ENCODE results near the gene C9orf85. TPM values are rescaled to one million over a fixed set of nuclear protein-coding genes. Genes with fewer than 3 reads are reported as not detected.

The C9orf85 gene, protein sequence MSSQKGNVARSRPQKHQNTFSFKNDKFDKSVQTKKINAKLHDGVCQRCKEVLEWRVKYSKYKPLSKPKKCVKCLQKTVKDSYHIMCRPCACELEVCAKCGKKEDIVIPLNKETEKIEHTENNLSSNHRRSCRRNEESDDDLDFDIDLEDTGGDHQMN
- 9.4 TPM for total RNA-seq
- long read RNA-seq: 0 reads

DNA sequence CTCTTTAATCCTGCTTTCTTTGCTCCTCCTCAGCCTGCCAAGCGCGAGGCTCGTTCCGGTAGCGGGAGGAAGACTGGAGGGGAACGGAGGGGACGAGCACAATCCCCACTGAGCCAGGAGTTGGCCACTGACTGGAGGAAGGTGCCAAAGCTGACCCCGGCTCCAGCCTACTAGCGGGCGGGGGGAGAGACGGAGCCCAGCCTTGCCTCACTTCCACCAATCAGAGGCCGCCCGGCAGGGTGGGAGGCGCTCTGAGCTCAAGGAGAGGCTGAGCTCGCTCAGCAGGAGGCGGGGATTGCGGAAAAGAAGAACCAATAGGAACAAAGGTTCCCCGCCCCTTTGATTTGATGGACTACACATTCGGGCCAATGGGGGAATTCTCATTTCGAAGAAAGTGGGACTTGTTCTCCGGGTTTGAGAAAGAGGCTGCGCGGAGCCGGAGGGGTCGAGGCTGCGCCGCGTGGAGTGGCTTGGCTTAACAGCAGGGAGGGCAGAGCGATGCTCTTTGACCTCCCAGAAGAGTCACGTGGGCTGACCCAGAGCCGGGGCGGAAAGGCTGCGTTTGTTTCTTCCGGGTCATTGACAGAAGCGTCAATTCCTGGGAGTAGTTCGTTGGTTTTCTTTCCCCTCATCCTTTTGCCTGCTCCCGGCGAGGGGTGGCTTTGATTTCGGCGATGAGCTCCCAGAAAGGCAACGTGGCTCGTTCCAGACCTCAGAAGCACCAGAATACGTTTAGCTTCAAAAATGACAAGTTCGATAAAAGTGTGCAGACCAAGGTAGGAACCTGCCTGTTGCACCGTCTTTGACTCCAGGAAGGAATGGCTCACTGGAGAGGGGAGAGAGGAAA lies at the start of gene C9orf85, which contains the start of gene ABHD17B:
Gene C9orf85, plus strand, starts transcription at position 579 of the 847 bp plus-strand sequence. Its CDS starts 96 bp downstream, at position 675.
Gene ABHD17B, minus strand, starts transcription at position 133 of the 847 bp plus-strand sequence. CDS start 36,113 bp downstream, outside the sequence.
- ATAC-seq (peak; percentile 99), DNase-seq (ENCODE audit: missing footprints) (peak; percentile 100)
- intact Hi-C loops (cut with DNase I): loop anchor here (1.0 to 10.0 kb wide), 4 partner anchors 71 to 1534 kb away; no protein-coding TSS in a partner anchor

DNA sequence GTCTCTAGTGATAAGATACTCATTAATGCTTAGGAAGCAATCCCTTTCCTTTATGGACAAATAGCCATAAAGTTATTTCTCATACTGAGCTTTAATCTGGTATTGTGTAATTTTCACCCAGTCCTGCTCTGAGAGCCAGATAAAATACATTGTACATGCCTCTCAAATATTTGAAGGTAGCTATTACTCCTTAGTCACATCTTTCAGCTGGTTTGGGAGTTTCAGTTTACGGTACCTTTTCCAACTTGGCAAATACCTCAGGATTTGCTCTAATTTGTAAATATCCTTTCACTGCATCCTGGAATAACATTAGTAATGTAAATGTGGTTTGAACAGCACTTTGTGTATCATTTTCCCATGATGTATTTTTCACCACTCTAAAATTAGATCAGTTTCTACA lies 47.8 kb upstream of the C9orf85 start:
- no peak for DNase-seq (ENCODE audit: missing footprints)
- intact Hi-C loops (cut with DNase I): no loop called here
- ATAC-seq: no peak

DNA sequence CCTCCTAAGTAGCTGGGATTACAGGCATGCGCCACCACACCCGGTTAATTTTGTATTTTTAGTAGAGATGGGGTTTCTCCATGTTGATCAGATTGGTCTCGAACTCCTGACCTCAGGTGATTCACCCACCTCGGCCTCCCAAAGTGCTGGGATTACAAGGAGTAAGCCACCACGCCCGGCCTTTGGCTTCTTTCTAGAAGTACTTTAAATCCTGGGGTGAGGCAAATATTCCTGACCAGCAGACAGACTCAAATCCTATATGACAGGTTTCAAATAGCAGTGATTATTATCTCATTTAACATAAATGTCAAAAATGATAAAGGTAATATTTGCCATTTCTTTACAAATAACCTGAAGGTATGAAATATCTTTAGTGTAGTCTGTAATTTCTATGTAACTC lies 36.1 kb upstream of the C9orf85 start:
- DNase-seq (ENCODE audit: missing footprints) (no peak), ATAC-seq (no peak)
- intact Hi-C loops (cut with DNase I): no loop called here

DNA sequence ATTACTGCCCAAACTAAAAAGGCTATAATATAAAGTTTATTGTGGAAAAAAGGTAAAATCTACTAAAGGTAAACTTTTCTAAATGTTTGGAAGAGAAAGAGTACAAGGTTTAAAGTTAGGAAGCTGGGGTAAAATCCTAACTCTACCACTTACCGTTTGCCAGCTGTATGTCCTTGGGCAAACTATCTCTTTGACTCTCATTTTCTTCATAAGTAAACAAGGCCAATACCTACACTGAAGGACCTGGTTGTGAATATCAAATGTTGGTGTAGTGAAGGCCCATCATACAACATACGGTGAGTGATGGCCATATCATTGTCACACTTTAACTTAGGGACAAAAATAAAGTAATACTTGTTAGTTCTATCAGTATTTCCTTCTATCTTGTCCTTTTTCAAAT lies 35.3 kb upstream of the C9orf85 start:
- DNase-seq (ENCODE audit: missing footprints): no peak
- intact Hi-C loops (cut with DNase I): no loop called here
- no peak for ATAC-seq

DNA sequence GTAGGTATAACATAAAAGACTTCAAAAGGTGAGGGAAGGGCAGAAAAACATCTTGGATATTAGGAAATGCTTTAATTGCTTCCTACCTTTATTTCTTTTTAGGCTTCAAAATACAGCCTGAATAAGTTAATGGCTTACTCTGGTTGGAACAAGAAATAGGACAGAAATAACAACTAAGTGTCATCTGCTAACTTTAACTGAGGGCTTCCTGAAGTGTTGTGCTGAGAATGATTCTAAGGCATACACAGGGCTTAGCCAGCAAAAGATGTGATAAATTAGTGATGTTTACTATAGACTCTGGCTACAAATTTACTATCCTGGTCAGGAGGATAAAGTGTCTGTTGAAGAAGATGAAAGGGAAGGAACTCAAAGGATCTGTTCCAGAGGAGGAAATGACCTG lies 34.6 kb upstream of the C9orf85 start:
- intact Hi-C loops (cut with DNase I): no loop called here
- ATAC-seq (no peak), DNase-seq (ENCODE audit: missing footprints) (no peak)

DNA sequence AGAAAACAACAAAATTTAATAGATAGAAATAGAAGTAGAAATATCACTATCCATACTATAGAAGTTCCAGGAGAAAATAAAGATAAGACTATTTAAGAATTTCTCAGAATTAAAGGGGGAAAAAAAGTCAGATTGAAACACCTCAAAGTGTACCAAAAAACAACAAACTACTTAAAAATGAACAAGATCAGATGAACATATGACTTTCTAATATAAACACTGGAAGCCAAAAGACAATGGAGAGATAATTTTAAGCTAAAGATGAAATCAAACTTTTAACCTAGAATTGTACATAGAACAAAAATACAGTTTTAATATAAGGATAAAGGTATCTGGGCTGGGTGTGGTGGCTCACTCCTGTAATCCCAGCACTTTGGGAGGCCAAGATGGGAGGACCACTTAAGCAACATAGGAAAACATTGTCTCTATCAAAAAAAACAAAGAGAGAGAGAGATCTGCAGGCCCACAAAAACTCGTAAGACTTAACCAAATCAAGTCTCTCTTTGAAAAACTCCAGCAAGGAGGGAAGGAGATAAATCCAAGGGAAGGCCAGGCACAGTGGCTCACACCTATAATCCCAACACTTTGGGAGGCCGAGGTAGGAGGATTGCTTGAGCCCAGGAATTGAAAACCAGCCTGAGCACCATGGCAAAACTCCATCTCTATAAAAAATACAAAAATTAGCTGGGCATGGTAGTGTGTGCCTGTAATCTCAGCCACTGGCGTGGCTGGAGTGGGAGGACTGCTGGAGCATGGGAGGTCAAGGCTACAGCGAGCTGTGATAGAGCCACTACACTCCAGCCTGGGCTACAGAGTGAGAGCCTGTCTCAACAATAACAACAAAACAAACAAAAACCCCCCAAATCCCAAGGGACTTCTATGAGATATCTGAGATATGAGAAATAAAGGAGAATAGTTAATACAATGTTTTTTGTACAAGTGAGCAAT lies 32.8 kb upstream of the C9orf85 start:
- intact Hi-C loops (cut with DNase I): no loop called here
- DNase-seq (ENCODE audit: missing footprints) (no peak), ATAC-seq (no peak)

DNA sequence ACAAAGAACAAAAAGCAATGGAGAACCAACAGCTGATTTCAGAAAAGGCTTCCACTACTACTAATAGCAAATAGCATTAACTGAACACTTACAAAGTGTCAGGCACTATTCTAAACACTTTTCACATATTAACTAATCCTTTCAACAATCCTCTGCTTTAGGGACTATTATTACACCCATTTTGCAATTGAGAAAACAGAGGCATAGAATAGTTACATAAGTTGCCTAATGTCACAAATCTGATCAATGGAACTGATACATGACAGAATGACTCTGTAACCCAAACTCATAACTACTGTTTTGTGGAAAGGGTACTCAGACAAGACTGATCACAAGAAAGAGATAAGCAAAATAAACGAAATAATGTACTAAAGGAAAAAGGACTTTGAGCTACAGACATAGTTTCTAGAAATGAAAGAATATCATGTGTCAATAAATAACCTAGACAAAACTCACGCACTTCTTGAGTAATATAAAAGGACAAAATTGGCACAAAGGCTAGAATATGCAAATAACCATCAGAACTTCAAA lies 31.7 kb upstream of the C9orf85 start:
- no peak for ATAC-seq
- DNase-seq (ENCODE audit: missing footprints): no peak
- intact Hi-C loops (cut with DNase I): no loop called here

DNA sequence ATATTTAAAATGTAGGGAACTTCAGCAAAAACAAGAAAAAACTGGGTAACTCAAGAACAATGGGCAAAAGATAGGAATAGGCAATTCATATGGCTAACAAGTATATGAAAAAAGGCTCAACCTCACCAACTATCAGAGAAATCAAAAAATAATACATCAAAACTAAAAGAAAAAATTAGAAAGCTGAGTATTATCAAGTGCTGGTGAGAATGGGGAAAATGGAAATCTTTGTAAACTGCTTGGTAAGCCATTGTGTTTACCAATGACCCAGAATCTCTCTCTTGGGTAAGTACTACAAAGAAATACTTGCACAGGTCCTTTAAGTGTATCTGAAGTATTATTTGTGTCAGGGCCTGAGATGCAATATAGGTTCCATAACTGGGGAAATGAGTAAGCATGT lies 27.4 kb upstream of the C9orf85 start:
- DNase-seq (ENCODE audit: missing footprints) (no peak), ATAC-seq (no peak)
- intact Hi-C loops (cut with DNase I): no loop called here

DNA sequence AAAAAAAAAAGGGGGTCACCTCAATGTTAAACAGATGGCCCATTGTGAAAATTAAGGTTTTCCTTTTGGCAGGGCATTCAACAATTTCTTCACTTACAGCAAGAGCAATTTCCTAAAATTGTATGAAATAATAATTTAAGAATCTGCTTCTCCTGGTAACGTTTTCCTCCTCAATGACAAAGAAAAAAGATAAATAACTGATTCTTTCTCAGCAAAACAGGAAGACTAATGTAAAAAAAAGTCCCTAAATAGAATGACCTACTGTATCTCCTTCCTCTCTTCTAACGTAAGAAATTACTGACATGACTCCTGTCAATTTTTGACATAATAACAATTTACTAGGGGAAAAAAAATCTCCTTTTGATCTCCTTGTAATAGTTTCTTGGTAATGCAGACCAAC lies 26.0 kb upstream of the C9orf85 start:
- no peak for ATAC-seq
- no peak for DNase-seq (ENCODE audit: missing footprints)
- intact Hi-C loops (cut with DNase I): no loop called here

DNA sequence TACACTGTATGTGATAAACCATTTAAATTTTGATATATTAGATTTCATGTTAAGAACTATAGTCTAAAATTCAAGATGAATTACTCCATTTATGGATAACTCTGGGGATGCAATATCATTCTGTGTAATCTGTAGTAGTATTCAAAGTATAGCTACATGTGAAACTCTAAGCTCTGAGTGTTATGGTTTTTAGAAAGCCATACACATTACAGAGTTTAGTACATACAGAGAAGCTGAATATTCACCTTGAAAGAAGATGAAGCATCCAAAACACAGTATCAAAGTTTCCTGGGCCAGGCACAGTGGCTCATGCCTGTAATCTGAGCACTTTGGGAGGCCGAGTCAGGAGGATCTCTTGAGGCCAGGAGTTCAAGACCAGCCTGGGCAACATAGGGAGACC lies 25.4 kb upstream of the C9orf85 start:
- DNase-seq (ENCODE audit: missing footprints): no peak
- ATAC-seq: no peak
- intact Hi-C loops (cut with DNase I): no loop called here

DNA sequence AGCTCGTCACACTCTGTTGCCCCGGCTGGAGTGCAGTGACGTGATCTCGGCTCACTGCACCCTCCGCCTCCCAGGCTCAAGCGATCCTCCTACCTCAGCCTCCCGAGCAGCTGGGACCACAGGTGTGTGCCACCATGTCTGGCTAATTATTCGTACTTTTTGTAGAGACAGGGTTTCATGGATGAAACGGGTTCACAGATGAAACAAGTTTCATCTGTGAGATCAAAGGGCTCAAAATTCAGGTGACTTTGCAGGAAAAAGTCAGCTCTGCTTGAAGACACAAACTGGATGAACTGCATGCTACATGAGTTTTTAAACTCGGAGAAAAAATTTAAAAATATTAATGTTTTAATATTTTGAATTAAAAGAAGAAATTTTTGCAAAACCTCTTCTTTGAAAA lies 24.9 kb upstream of the C9orf85 start:
- intact Hi-C loops (cut with DNase I): no loop called here
- ATAC-seq: no peak
- no peak for DNase-seq (ENCODE audit: missing footprints)

DNA sequence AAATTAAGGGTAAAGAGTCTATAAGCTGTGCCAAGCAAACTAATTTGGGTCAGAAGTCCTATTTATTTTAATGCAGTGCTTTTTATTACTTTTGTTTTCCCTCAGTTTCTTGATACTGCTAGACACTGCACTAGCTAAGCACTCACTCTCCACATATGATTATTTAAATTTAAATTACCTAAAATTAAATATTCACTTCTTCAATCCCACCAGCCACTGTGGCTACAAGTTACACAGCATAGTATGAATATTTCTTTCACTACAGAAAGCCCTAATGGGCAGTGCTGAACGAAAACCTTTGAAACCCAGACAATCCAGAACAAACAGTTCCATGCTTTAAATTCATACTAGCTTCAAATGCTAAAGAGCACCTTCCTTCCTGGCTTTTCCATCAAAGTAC lies 24.1 kb upstream of the C9orf85 start:
- no peak for DNase-seq (ENCODE audit: missing footprints)
- intact Hi-C loops (cut with DNase I): no loop called here
- ATAC-seq: no peak

DNA sequence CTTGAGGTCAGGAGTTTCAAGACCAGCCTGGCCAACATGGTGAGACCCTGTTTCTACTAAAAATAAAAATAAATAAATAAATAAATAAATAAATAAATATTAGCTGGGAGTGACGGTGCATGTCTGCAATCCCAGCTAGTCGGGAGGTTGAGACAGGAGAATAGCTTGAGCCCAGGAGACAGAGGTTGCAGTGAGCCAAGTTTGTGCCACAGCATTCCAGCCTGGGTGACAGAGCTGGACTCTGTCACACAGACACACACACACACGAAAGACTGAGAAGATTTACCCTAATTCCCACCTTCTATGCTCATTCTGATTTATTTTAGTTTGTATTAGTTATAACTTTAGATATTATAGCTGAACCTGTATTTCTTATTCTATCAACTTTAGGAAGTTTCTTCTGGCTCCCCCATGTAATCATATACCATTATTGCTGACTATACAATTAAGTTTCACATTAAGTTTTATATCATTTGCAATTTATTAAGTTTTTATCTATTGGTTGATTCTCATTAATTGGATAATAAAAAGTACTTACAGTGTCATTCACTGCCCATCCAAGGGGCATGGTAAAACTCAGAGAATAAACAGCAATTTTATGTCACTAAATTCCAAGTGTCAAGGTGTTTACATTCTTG lies 21.3 kb upstream of the C9orf85 start:
- intact Hi-C loops (cut with DNase I): no loop called here

DNA sequence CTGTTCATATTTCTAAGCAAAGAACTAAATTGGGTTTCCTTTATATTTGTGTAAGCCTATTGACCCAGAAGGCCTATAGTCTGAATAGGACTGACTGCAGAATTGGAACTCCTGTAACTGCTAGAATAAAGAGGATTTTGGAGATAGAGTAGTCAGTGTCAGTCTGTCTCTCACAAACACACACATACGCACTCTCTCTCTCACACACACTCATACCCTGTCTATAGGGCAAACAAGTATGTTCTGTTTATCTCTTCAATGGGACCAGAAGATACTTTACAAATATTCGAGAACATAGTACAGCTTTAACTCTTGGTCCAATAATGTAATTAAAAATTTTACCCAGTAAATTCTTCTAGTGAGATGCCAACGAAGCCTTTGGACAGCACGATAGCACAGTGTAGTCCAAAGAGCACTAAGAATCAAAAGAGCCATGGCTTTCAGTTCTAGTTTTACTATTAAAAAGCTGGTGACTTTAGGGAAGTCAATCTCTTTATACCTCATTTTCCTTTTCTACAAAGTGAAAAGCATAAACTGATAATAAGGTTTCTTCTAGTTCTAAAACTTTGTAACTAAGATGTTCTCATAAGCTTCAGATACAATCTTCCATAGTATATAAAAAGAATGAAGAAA lies 19.8 kb upstream of the C9orf85 start:
- DNase-seq (ENCODE audit: missing footprints): no peak

More for the DNA sequence above, 21.3 kb upstream of the C9orf85 start:
- no peak for ATAC-seq
- DNase-seq (ENCODE audit: missing footprints): no peak

DNA sequence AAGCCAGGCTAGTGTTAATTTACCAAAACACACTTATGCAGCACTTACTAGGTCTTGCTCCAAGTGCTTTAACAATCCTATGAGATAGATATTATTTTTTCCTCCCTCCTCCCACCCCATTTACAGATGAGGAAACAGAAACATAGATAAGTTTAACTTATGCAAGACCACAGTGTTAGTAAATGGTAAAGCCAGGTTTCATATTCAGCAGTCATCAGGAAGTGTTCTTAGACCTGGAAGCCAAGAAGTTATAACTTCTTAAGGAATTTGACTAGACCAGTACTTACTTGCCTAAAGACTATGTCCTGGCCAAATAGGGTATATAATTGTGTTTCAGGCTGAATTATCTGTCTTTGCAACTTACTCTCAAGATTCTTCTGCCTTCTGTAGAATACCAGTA lies 16.3 kb upstream of the C9orf85 start:
- intact Hi-C loops (cut with DNase I): no loop called here
- ATAC-seq: no peak
- no peak for DNase-seq (ENCODE audit: missing footprints)

More for the DNA sequence above, 19.8 kb upstream of the C9orf85 start:
- no peak for ATAC-seq
- intact Hi-C loops (cut with DNase I): no loop called here

DNA sequence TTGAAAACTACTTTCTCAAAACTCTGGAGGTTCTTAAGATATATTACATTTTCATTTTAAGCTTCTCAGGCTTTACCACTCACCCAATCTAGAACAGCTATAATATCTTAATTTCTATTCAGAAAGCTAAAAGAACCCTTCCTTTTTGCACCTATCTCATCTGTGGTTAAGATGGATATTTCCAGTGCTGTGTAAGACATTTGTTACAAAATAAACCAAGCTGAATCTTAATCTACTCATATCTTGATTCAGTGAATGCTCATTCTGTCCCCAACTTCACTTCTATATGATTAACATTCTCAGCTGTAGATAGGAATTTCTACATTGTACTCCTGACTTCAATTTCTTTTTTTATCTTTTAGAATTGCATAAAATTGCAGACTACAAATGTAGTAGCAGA lies 15.5 kb upstream of the C9orf85 start:
- DNase-seq (ENCODE audit: missing footprints) (no peak), ATAC-seq (no peak)
- intact Hi-C loops (cut with DNase I): no loop called here

DNA sequence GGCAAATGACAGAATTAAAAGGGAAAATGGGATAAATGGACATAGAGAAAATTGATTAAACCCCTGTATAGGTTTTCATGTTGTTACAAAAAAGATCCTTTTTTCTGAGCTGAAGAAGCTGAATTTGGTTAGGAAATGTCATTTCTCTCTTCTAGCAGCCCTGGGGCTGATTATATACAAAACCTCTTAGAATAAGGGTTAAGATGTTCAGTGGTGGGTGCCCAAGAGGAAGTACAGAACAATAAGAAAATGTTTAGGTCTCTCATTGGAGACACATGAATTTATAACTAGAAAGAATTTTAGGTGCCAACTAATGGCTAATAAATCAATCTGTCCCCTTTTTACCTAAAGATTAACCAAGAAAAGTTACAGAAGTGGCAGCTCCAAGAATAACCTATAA lies 14.7 kb upstream of the C9orf85 start:
- no peak for ATAC-seq

DNA sequence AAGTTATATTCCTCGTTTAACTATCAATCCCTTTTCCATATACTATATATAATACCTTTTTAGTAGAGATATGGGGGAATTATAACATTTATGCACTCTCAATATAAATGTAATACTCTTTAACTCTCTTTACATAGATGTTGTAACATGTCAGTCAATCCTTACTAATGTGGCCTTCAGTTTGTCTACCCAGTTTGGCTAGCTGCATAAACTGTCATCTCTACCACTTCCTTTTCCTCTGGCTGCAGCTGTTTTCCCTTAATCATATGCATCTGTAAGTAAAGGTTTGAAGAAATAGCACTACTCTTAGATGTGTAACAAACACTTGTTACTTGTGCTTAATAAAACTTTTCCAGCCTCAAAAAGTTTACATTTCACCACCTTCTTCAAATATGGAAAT lies 13.9 kb upstream of the C9orf85 start:
- DNase-seq (ENCODE audit: missing footprints): no peak

More for the DNA sequence above, 14.7 kb upstream of the C9orf85 start:
- DNase-seq (ENCODE audit: missing footprints): no peak
- intact Hi-C loops (cut with DNase I): no loop called here

More for the DNA sequence above, 13.9 kb upstream of the C9orf85 start:
- no peak for ATAC-seq
- intact Hi-C loops (cut with DNase I): no loop called here
